ENCODE measurements around the gene ZNHIT1.
"Not testable (repeated sequence)": the region's sequence is repeated elsewhere in the genome, so short reads cannot be mapped to it uniquely, and the experiment has no call there.

Gene ZNHIT1

DNA sequence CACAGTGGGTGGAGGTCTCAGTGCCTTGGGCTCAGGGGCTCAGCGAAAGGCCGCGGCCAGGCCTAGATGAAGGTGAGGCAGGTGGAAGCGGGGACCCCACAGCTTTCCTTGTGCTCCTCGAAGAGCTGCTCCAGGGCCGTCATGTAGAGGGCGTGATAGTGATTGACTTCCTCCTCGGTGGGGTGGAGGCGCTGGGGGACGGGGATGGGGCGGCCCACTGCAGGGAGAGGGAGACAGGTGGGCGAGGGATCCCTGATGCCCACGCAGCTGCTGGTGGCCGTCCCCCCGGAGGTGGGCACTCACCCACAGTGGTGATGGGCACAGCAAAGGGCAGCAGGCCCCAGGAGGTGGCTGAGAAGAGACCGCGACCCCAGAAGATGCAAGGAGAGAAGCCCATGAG is 22.1 kb upstream of the ZNHIT1 start:
- DNase-seq (ENCODE audit: low read depth) = no peak
- TF ChIP-seq, protein P1, sequence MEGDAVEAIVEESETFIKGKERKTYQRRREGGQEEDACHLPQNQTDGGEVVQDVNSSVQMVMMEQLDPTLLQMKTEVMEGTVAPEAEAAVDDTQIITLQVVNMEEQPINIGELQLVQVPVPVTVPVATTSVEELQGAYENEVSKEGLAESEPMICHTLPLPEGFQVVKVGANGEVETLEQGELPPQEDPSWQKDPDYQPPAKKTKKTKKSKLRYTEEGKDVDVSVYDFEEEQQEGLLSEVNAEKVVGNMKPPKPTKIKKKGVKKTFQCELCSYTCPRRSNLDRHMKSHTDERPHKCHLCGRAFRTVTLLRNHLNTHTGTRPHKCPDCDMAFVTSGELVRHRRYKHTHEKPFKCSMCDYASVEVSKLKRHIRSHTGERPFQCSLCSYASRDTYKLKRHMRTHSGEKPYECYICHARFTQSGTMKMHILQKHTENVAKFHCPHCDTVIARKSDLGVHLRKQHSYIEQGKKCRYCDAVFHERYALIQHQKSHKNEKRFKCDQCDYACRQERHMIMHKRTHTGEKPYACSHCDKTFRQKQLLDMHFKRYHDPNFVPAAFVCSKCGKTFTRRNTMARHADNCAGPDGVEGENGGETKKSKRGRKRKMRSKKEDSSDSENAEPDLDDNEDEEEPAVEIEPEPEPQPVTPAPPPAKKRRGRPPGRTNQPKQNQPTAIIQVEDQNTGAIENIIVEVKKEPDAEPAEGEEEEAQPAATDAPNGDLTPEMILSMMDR (conservative IDR thresholded peaks at IDR 0.05; ENCODE audit: low read length) = no peak
- H3K4me3 ChIP-seq (ENCODE audit: low read length) = no peak overlapping the region

DNA sequence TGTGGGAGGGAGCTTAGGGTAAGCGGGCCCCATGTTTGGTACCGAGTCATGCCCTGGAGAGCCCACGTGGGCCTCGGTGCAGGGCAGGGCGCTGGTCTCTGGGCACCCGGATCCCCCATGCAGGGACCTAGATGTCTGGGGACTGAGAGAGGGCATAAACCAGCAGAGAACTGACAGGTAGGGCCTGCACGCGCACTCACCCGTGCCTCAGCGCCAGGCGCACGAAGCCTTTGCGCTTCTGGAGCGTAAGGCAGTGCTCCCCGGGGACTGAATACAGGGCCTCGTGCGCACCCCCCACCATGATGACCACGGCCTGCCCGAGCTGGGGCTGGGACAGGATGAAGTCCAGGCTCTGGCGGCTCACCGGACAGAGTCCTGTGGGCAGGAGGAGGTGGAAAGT is 20.0 kb upstream of the ZNHIT1 start:
- no peak for DNase-seq (ENCODE audit: low read depth)
- no peak overlapping the region for H3K4me3 ChIP-seq (ENCODE audit: low read length)
- TF ChIP-seq, protein P1 (conservative IDR thresholded peaks at IDR 0.05; ENCODE audit: low read length) = no peak

DNA sequence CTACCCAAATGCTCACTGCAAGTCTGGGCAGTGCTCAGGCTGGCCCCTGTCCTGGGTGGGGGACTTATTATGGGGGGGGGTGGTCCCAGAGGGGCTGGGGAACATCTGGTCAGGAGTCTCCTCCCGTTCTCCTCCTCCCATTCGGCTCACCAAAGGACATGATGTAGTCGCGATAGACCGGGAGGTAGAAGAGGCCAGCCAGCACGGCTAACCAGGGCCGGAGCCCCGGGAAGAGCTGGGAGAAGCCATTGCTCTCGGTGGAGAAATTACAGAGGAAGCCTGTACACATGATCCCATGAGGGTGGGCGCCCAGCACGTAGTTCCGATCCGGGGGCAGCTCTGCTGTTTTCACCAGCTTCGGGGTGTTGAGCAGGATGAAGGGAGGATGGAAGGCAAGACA is 19.5 kb upstream of the ZNHIT1 start:
- no peak overlapping the region for H3K4me3 ChIP-seq (ENCODE audit: low read length)
- TF ChIP-seq, protein P1 (conservative IDR thresholded peaks at IDR 0.05; ENCODE audit: low read length) = no peak
- no peak for DNase-seq (ENCODE audit: low read depth)

DNA sequence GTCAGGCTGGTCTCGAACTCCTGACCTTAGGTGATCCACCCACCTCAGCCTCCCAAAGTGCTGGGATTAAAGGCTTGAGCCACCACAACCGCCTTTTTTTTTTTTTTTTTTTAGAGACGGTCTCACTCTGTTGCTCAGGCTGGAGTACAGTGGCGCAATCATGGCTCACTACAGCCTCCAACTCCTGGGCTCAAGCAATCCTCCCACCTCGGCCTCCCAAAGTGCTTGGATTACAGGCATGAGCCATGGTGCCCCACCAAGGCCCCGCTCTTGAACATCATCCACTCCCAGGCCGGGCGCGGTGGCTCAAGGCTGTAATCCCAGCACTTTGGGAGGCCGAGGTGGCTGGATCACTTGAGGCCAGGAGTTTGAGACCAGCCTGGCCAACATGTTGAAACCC is 18.4 kb upstream of the ZNHIT1 start:
- not testable (repeated sequence) for H3K4me3 ChIP-seq (ENCODE audit: low read length); DNase-seq (ENCODE audit: low read depth)

DNA sequence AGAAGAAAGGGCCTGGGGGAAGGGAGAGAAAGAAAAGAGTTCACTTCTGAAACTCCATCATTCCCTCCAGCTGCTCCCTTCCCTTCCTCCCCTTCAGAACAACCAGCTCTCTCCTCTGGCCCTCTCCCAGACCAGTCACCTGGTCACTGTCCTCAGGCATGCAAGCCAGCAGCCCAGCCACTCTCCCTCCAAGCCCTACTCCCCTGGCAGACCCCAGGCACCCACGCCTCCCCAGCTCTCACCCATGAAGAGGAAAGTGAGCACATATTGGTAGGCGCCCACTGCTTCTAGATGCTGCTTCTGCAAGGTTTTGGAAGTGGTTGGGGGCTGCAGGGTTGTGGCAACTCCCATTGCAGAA is 17.5 kb upstream of the ZNHIT1 start:
- no peak for DNase-seq (ENCODE audit: low read depth)
- TF ChIP-seq, protein P1 (conservative IDR thresholded peaks at IDR 0.05; ENCODE audit: low read length) = no peak
- H3K4me3 ChIP-seq (ENCODE audit: low read length) = no peak overlapping the region

DNA sequence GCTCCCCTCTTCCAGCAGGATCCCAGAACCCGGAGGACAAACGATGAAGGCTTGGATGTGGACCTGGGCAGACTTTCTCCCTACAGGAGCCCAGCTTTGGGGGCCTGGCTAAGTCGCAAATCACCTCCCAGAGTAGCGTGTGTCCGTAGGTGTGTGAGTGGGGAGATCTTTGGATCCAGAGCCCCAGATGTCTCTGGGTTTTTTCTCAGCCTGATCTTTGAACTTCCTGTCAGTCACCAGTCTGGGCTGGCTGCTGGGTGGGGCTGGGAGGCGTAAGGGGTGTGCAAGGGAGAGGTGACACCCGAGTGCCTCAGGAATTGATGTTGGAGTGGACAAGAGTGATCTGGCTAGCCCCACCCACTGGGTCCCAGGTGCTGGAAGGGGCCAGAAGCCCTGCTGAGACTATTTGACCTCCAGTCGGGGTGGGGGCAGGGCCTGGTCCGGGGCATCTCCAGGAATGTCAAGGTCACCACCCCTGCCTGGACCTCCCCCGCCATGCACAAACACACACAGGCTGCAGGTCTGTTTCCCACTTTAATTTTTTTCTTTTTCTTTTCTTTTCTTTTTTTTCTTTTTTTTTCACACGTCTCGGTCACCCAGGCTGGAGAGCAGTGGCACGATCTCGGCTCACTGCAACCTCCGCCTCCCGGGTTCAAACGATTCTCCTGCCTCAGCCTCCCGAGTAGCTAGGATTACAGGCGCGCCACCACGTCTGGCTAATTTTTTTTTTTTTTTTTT is 16.9 kb upstream of the ZNHIT1 start, which contains the start of gene MOGAT3:
MOGAT3 (minus strand) TSS at position 175 of the 738 bp plus-strand sequence. CDS start 182 bp downstream, outside the sequence.
- no peak for DNase-seq (ENCODE audit: low read depth)
- TF ChIP-seq, protein P1 (conservative IDR thresholded peaks at IDR 0.05; ENCODE audit: low read length) = no peak
- H3K4me3 ChIP-seq (ENCODE audit: low read length) = no peak within 1 kb of the TSS

DNA sequence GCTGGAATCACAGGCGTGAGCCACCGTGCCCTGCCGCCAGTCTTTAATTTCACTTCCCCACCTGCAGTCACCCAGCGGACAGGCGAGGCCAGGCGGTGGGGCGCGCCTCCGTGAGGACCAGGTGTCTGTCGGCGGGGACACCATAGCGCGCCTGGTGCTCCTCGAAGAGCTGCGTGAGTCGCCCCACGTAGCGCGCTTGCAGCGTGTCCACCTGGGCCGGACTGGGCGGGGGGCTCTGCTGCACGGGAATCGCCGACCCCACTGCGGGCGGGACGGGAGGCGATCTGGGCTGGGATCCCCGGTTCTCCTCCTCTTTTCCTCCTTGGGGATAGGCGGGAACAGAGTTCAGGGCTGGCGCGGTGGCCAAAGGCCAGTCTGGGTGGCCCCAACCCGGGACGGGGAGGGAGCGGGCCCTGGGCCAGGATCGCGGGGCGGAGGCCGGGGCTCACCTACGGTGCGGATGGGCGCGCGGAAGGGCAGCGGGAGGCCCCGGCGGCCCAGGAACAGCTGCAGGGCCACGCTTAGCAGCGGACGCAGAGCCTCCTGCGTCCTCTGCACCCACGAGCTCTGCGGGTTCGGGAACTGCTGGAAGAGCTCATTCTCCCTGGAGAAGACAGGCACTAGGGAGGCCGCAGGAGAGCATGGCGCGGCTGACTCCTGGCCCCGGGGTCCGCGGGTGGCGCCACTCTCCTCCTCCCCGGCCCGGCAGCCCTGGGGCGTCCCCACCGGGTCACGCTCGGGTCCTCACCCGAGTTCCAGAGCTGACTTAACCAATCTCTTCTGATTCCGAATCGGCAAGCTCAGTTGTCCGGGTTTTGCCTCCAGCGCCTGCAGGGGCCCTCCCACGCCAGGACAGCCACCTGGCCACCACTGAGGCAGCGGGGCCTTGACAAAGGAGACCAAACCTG is 16.0 kb upstream of the ZNHIT1 start:
- H3K4me3 ChIP-seq (ENCODE audit: low read length) = no peak overlapping the region
- TF ChIP-seq, protein P1 (conservative IDR thresholded peaks at IDR 0.05; ENCODE audit: low read length) = no peak

More for the DNA sequence above, 16.0 kb upstream of the ZNHIT1 start:
- DNase-seq (ENCODE audit: low read depth) = no peak

Measured in AG10803 (cell line).